HG02938 (cell line): ENCODE data around the gene NTRK3.

Experiments used
- ATAC-seq: cut with Tn5 transposase; IDR thresholded peaks from one replicate; pipeline ENCODE4 v1.9.1; 2021; ENCODE audit warnings: mild to moderate bottlenecking, moderate library complexity; ENCODE audit not compliant: unreplicated experiment

The NTRK3 gene

DNA sequence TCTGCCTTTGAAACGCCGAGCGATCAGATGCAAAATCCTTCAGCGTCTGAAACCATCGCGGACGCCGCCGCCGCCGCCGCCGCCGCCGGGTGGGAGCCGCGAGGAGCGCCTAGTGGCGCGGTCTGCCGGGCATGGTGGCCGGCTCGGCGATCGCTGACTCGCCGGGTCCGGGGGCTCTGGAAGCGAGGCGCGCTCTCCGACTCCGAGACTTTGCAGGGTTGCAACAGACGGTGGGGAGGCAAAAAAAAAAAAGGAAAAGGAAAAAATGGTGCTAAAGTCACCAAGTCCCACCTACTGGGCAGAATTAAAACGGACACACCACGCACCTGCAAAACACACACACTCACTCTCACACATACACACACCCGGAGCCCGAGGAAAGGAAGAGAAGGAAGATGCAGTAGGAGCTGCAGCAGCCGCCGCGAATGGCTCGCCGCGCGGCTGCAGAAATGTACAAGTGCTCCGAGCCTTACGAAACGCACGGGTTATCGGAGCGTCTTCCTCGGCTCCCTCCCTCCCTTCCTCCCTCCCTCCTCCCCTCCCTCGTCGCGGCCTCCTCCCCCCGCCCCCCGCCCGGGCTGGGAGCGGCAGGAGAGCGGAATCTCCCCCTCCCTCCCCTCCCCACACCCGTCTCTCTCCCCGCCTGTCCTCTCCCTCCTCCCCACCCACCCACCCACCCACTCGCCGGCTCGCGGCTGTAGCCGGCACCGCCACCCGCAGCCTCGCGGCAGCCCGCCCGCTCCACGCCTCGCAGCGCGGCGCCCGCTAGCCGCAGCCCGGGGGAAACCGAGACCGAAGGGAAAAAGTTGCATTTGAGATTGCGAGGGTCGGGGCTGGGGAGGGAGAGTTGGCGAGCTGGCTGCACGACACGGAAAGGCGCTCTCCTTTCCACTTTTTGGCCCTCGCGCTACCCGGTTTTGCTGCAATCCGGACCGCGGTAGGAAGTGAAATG, at the start of gene NTRK3:
Gene NTRK3, minus strand, starts transcription at position 461 of the 952 bp plus-strand sequence. CDS start 586 bp downstream, outside the sequence.
- ATAC-seq = no peak

- no peak for ATAC-seq
These were observed 46.9 kb upstream of the NTRK3 start for GRCh38 chr15:88303395-88303794.

DNA sequence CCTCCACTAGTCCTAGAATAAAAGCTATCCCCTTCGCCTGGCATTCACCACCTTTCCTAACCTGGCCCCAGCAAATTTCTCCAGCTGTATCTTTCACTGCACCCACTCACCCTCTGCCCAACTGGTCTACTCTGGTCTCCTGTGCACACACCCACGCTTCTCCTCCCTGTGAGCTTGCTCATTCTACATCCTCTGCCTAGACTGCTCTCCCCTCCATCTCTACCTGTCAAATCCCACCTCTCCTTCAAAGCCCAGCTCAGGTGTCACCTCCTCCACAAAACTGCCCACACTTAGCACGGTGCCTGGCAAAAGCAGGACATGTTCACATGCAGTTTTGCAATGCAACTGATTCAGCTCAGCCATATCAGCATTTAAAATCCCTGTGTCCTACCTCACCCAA, 45.8 kb upstream of the NTRK3 start:
- no peak for ATAC-seq

- no peak for ATAC-seq
These were observed 44.8 kb upstream of the NTRK3 start for GRCh38 chr15:88301311-88301710.

DNA sequence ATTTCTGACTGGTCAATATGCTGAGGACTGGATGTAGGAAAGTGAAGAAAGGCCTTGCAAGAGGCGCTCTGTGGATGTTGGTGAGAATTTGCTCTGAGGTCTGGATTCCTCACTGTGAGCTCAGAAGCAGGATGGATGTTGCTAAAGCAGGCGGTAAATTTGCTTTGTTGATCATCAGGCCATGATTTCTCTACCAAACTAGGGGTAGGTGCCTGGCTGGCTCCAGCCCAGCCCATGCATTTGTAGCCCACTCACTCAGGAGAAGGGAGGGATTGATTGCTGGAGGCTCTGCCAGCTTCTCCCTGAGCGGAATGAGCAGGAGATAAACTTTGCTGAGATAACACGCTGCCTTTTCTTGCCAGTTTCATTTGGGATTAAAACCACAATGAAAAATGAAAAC, 44.3 kb upstream of the NTRK3 start:
- no peak for ATAC-seq

- no peak for ATAC-seq
These were observed 43.5 kb upstream of the NTRK3 start for GRCh38 chr15:88300089-88300488.

- ATAC-seq = no peak
These were observed 43.0 kb upstream of the NTRK3 start for GRCh38 chr15:88299497-88299896.

DNA sequence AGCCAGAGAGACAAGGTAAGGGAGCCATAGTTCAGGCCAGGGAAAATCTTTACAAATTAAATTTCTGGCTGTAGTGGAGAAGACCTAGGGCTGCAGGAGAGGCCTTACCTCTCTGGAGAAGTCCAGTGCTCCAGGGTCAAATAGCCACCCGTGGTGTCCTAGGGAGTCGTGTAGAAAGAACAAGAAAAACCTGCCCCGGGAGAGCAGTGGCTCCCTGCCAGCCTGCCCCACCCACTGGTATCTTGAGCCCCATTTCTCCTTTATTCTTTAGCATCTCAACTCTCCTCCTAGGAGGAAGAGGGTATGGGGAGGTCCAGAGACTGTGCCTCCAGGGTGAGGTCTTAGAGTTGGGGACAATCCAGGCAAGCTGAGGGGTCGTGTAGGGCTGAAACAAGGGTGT, 32.1 kb upstream of the NTRK3 start:
- no peak for ATAC-seq

DNA sequence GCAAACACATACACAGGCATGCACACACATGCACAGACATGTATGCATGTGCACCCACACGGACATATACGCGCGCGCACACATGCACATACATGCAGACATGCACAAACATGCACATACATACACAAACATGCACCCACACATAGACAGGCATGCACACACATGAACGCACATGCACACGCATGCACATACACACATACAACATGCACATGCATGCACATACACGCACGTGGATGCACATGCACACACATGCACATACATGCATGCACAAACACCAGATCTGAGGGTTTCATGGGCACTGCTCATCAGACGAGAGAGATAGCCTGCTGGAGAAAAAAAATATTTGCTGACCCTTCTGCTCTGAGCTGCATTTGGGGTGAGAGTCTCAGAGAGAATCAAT, 31.7 kb upstream of the NTRK3 start:
- ATAC-seq = no peak

DNA sequence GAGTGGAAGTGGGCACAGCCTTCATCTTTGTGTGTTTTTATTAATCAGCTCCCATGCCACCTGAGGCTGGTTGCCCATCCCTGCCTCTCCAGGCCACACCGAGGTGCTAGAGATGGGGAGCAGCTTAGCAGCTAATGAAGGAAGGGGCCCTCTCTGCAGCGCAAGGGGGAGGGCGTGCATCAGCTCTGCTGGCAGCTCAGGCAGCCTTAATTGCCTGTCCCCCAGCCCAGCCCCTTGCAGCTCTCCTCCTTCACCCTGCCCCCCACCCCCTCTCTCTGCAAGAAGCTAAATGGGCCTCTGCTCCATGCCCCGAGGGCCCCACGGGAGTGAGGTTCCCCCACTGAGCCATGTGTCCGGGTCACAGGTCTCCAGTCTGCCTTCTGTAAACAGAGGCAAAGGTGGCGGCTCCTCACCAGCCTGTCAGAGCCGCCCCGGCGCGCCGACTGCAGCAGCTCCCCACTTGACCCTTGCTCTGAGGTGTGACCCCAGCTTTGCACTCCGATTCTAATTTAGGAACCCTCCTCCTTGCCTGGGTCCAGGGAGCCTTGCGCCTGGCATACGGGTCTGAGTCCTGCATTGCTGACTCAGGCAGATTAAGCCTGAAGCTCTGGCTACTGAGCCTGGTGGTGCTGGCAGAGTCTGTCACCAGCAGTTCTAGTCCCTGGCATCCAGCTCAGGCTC, 27.9 kb upstream of the NTRK3 start:
- ATAC-seq = no peak

GRCh38 chr15:88282614-88283013, 26.1 kb upstream of the NTRK3 start:
- no peak for ATAC-seq

DNA sequence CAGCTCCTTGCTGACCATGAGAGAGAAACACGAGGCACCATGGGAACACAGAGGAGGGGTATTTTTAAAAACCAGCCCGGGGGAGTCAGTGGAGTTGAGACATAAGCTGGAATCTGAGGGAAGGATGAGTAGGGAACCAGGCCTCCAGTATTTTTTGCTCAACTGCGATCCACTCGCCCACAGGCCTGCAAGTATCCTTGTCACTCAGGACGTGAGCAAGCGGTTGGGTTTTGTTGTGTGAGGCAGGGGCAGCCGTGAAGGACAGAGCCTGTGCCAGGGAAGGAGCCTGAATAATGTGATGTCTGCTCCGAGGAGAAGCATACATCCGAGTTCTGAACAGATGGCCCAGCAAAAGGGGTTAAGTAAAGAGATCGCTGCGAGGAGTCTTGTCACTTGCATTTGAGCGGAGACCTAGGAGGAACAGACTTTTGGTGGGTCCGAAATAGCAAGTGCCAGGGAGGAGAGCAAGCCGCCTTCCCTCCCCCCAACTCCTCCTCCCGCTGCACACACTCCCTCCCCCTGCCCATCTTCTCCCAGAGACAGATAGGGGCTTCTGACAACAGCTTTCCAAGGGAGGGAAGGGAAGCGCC, 20.4 kb upstream of the NTRK3 start:
- ATAC-seq = no peak

GRCh38 chr15:88275804-88276203, 19.3 kb upstream of the NTRK3 start:
- no peak for ATAC-seq

- peak; percentile 89 for ATAC-seq
These were observed 18.3 kb upstream of the NTRK3 start for GRCh38 chr15:88274553-88275460.

DNA sequence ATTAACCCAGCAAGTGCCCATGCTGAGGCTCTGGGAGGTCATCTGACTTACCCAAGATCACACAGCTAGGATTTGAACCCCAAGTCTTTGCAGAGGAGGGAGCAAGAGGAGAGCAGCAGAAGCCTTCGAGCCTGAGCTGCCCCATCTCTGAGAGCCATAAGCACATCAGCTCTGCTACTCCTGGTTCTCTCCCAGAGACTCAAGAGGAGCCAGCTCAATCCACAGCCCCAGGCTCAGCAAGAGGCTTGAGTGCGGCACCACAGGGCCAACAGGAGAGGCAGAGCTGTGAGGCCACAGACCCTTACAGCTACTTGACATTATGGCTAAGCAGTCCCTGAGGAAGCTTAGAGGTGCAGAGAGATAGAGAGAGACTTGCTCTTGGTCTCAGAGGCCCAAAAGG, 15.9 kb upstream of the NTRK3 start:
- ATAC-seq = no peak

- ATAC-seq = no peak
These were observed 13.0 kb upstream of the NTRK3 start for GRCh38 chr15:88269356-88270062.

GRCh38 chr15:88267720-88268119, 11.2 kb upstream of the NTRK3 start:
- no peak for ATAC-seq

GRCh38 chr15:88266170-88266569, 9.6 kb upstream of the NTRK3 start:
- no peak for ATAC-seq

DNA sequence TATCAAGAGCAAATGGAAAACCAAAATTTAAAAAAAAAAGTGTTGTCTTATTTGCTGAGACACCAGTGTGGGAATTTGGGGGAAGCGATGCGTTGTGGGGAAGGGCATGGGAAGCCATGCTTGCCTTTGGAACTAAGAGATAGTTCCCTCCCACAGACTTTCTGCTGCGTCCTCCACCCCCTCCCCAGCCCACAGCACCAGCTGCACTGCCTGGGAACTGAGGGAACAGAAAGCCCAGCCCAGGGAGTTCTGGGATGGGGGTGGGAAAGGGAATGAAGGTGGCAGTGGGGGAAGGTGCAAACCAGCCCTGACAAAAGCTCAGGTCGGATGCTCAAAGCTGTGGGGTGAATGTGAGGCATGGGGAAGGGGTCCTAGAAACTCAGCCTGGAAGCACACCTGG, 8.1 kb upstream of the NTRK3 start:
- ATAC-seq = no peak

DNA sequence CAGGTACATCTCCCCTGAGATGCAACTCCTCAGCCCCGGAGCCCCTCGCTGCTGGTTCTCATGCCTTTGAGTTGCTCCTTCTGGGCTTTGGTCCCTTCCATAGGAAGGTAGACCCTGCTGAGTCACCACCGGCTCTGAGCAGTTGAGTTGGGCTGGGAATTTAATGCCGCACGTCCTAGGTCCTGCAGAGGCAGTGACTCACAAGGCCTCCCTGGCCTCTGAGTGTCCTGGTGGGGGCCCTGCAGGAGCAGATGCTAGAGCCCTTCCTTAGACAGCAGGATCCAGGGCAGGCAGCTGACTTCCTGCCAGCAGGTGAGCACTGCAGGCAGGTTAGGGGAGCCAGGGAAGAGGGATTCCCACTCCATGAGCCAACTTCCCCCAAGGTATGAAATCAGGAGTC, 5.5 kb upstream of the NTRK3 start:
- no peak for ATAC-seq
